GM18858 (cell line): ENCODE results near the gene OR2Y1.
"Not testable (repeated sequence)": the region's sequence is repeated elsewhere in the genome, so short reads cannot be mapped to it uniquely, and the experiment has no call there.

Experiments used
- ATAC-seq: cut with Tn5 transposase; IDR thresholded peaks from one replicate; pipeline ENCODE4 v1.9.1; 2021; ENCODE audit not compliant: unreplicated experiment

OR2Y1 gene

DNA sequence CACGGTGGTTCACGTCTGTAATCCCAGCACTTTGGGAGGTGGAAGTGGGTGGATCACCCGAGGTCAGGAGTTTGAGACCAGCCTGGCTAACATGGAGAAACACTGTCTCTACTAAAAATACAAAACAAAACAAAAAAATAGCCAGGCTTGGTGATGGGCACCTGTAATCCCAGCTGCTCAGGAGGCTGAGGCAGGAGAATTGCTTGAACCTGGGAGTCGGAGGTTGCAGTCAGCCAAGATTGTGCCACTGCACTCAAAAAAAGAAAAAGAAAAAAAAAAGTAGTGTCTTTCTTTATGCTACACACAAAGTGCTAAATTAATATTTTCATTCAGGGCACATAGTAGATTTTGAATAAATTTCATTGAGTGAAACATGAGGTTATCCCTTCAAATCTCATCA is 1.1 kb upstream of the OR2Y1 start:
- not testable (repeated sequence) for ATAC-seq

DNA sequence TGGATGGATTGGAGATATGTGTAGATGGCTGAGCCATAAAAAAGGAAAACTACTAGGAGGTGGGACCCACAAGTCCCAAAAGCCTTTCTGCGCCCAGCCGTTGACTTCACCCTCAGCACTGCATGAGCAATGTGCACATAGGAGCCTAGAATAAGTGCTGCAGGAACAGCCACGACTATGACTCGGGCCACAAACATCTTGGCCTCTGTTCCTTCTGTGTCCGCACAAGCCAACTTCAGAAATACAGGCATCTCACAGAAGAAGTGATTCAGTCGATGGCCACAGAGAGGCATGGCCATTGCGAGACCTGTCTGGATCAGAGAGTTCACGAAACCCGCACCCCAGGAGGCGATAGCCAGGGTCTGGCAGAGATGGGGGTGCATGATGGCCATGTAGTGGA is 587 bp downstream of the OR2Y1 start:
- ATAC-seq = no peak

DNA sequence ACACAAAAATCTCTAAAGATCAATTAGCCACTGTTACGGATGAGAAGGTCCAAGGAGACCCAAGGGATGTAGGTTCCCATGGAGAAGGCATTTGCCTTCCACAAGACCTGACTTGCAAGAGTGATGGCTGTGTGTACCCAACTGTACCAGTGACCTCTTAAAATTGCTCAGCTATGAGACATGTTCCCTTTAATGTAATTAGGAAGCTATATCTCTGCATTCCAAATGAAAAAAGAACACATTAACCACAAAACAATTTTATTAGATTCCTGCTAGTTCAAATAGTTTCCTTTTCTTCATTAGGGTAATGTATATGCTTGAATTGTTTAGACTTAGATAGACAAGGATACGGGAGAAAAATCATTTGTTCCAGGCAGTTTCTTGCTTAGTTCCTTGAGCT is 3.3 kb downstream of the OR2Y1 start:
- no peak for ATAC-seq

DNA sequence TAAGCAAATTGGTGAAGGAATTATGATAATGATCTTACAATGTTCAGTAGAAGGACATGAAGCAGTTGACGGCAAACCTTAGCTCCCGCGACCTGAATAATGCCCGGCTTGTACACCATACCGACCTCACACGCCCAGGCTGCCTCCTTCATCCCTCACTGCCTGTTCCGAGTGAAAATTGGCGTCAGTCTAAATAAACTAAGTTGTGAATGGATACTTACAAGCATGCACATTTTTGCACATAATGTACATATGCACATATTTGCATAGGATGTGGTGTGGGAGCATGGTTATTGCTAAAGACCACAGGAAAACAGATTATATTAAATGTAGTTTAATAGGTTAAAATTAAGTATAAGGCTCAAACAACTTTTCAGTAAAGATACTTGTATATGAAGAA is 14.9 kb downstream of the OR2Y1 start:
- no peak for ATAC-seq

DNA sequence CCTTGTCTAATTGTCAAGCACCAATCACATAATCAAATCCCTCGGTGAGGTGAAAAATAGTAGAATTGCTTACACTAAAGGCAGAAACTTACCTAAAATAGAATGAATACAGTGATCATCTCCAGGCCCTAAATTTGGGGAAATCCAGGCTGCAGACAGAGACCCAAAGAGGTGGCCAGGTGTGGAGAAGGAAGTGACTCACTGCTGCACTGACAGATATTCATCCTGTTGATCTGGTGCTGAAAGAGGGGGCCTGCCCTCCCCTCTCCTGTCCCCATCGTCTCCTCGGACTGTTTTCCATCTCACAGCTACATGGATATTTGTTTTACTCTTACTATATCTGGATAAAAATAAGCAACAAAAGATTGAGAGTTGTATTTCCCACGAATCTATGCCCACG is 15.9 kb downstream of the OR2Y1 start:
- no peak for ATAC-seq

DNA sequence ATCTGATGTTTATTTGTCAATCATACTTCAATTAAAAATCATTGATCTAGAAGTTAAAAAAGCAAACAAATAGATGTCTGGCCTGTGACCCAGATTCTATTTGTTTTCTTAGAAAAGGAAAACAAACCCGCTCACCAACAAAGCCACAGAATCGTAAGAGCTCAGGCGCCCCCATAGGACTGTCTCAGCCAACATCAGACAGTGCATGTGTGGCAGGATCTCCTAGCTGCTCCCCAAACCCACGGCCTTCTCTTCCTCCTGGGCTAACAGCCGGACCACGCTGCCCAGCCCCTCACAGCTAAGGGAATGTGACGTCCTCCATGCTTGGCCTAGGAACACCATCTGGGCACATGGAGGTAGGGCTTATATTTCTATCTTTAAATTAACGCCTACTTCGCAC is 19.4 kb downstream of the OR2Y1 start:
- ATAC-seq = no peak

DNA sequence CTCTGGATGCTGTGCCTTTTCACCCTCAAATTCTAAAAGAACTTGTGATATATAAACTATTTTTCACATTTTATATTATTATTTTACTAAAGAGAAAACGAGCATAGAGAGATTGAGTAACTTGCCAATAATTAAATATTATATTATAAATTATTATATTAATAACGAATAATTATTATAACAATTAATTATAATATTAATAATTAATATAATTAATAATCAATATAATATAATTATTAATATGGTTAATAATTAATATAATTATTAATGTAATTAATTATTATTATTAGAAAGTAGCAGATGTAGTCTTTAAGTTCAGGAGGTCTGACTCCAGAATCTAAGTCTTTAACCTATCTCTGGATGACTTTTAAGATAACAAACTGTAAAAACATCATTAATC is 20.1 kb downstream of the OR2Y1 start:
- ATAC-seq = no peak

DNA sequence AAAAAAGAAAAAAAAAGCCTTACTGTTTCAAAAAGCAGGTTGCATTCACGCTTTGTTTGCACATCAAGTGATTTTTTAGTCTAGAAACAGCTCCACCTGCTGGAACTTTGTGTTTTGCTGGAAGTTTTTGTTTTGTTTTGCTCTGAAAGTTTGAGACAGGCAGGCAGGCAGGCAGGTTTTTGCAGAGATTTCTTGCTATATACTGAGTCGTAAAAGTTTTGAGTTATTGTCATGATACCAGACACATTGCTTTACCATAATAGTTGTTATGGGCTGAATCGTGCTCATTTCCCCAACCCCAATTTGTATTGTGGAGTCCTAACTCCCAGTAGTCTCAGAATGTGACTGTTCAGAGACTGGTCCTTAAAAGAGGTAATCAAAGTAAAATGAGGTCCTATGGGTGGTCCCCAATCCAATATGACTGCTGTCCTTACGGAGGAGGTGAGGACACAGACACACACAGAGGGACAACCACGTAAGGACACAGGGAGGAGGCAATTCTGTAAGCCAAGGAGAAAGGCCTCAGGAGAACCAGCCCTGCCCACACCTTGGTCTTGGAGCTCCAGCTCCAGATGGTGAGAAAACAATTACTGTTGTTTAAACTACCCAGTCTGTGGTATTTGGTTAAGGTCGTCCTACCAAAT is 20.9 kb downstream of the OR2Y1 start:
- no peak for ATAC-seq

DNA sequence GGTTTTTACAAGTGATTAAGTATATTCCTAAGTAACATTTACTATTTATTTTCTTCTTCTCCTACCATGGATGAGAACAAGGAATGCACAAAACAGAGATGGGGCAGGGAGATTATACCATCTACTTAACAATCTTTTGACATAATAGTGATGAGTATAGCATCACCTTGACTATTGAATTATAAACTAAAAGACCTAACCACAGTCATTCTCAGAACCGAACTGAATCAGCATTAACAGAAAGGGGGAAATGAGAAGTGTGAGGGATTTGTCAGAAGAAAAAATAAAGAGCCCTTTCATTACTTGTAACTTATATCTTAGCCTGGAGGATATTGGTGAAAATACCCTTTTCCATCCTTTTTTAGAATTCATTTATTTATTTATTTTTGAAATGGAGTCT is 21.9 kb downstream of the OR2Y1 start:
- no peak for ATAC-seq

DNA sequence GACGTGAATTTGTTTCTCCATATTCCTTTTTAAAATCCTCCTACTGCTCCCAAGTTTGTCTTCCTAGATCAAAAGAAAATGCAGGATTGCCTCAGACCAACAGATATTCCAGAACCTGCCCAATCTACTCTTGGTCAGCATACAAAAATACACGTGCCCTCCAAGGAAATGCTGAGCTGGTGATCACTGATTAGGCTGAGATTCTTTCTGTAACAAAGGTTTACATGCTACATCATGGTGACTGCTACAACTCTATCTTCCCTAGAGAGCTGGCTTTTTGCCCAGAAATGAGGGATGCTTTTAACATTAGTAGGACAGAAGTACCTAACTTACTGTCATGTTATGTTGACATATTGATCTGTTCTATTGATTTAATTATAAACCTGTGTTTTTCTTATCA is 35.5 kb downstream of the OR2Y1 start:
- ATAC-seq = no peak

DNA sequence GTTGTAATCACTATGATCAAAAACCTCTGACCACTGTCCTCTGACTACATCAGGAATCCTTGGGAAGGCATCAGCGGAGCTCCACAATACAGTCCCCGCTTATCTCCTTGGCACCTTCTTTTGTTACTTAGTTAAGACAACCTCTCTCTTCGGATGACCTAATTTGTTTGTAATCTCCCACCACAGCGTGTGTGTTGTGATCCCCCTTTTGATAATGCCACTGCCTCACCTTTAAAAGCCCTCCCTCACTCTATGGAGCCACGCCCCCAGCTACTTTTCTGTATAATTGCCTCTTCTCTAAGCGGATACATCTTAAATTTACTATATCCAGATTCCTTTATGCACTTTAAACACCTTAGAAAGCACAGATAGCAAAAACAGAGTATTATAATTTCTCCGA is 35.9 kb downstream of the OR2Y1 start:
- ATAC-seq = no peak

DNA sequence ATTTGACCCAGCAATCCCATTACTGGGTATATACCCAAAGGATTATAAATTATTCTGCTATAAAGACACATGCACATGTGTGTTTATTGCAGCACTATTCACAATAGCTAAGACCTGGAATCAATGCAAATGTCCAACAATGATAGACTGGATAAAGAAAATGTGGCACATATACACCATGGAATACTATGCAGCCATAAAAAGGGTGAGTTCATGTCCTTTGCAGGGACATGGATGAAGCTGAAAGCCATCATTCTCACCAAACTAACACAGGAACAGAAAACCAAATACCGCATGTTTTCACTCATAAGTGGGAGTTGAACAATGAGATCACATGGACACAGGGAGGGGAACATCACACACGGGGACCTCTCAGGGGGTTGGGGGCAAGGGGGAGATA is 36.5 kb downstream of the OR2Y1 start:
- not testable (repeated sequence) for ATAC-seq

DNA sequence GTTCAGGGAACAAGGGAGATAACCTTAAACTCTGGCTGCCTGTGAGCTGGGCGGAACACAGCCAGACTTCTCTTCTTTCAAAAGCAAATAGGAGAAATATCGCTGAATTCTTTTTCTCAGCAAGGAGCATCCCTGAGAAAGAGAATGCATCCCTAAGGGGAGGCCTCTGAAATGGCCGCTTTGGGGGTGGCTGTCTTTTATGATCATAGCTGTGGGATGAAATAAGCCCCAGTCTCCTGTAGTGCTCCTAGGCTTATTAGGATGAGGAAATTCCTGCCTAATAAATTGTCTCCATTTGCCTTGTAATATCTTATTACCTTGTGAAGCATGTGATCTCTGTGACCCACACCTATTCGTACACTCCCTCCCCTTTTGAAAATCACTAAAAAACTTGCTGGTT is 39.4 kb downstream of the OR2Y1 start:
- ATAC-seq = not testable (repeated sequence)

DNA sequence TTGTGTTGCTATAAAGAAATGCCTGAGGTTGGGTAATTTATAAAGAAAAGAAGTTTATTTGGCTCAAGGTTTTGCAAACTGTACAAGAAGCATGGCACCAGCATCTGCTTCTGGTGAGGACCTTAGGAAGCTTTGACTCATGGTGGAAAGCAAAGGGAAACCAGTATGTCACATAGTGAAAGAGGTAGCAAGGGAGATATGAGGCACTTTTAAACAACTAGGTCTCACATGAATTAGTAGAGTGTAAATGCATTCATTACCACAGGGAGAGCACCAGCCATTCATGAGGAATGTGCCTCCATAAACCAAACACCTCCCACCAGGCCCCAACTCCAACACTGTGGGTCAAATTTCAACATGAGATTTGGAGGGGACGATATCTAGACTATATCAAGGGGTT is 40.8 kb downstream of the OR2Y1 start:
- no peak for ATAC-seq

DNA sequence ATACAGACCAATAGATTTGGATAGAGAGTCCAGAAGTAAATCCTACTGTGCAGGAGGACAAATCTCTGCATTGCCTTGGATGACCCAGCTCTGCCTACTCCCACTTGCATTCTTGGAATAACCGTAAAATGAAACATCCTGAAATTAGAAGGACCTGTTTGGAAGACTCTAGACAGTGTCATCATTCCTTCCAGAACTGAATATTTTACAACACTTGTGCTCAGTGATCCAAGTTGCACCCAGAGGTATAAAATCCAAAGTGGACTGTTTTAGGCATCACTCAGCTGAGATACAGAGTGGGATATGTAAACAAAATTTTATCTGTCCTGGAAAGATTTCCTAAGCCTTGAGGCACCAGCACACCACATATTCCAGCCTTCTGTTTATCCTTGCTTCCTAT is 43.7 kb downstream of the OR2Y1 start:
- no peak for ATAC-seq

DNA sequence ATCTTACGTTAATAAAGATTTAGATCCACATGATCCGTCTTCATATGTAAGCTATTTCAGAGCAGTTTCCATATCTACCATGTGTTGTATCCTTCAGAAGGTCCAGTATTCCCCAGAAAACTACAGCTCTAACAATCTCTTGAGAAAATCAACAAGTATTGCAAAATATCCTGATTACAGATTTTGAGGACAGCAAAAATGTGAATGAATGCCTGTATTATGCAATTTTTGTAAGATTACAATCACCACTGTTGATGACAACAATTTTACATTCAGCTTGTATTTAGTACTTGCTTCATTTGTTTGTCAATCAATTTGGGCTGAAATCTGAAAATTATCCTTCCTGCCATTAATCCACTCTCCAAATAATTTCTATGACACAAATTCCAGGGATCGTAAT is 47.4 kb downstream of the OR2Y1 start:
- no peak for ATAC-seq

DNA sequence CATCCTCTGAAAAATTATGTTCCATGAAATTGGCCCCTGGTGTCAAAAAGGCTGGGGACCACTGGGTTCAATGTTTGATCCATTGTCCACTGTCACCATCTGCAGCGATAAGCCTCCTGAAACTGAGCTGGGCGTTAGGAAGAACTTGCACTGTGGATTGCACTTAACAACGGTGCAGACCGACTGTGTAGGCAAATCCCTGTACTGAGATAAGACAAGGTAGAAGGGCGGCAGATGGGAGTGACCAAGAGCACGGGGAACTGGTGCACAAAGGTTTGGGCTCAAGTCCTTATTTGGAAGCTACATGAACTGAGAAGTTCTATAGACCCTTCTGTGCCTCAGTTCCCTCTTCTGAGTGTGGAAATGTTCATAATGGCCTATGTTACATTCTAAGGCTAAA is 48.8 kb downstream of the OR2Y1 start:
- ATAC-seq = no peak

DNA sequence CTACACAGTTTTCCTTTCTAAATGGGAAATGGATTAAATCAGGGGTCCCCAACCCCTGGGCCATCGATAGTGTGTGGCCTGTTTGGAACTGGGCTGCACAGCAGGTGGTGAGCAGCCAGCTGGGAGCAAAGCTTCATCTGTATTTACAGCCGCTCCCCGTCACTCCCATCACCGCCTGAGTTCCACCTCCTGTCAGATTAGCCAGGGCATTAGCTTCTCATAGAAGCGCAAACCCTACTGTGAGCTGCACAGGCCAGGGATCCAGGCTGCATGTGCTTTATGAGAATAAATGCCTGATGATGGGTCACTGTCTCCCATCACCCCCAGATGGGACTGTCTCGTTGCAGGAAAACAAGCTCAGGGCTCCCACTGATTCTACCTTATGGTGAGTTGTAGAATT is 49.3 kb downstream of the OR2Y1 start:
- ATAC-seq = no peak

DNA sequence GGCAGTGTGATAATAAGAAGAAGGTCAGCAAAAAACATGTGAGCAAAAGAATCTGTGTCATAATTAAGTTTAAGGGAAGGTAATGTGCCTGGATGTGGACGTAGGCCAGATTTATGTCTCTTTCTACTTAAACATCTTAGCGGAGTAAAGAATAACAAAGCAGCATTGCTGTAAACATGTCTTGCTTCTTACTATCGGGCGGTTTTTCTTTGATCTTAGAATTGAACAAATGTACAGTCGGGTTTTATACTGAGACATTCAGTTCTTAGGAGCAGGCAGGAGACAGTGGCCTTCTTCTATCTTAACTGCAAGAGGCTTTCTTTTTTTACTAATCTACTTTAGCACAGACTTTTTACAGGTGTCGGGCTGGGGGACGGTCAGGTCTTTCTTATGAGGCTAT is 50.1 kb downstream of the OR2Y1 start:
- no peak for ATAC-seq
